A549 (cell line): ENCODE results near the gene BCORL1.

Source experiments
- CBX2 ChIP-seq: fragments of 200-600 bp; sonication (generic); IDR thresholded peaks from 2 replicates; pipeline ENCODE4 v1.6.1; 2016; ENCODE audit warnings: low read depth, mild to moderate bottlenecking, borderline replicate concordance
- CEBPB ChIP-seq, 2 experiments: fragments of >200 bp in 1 of 2; sonication (Bioruptor Twin) in 1 of 2; formaldehyde crosslinking in 1 of 2; IDR thresholded peaks; 2 replicates each; pipeline ENCODE4 v1.6.1; 2012 to 2016
- EP300 ChIP-seq, 2 experiments: fragments of >200 bp; sonication (Bioruptor Twin); formaldehyde crosslinking; IDR thresholded peaks; 2 replicates in 1 of 2; 3 replicates in 1 of 2; pipeline ENCODE4 v1.6.1; 2016 to 2017
- FOXS1 ChIP-seq: fragments of 250-450 bp; sonication (Bioruptor Pico); IDR thresholded peaks from 2 replicates; pipeline ENCODE4 v1.5.0; 2020; ENCODE audit warnings: mild to moderate bottlenecking, moderate library complexity
- HDAC2 ChIP-seq: fragments of 200-600 bp; sonication (generic); IDR thresholded peaks from 2 replicates; pipeline ENCODE4 v1.6.1; 2016
- JUN ChIP-seq, 2 experiments: fragments of >200 bp; sonication (Bioruptor Twin); formaldehyde crosslinking; IDR thresholded peaks; 2 replicates in 1 of 2; 3 replicates in 1 of 2; pipeline ENCODE4 v1.6.1; 2016 to 2017
- NPAS2 ChIP-seq: fragments of 250-450 bp; sonication (Bioruptor Pico); IDR thresholded peaks from 2 replicates; pipeline ENCODE4 v1.8.0; 2022; ENCODE audit warnings: mild to moderate bottlenecking, moderate library complexity, borderline replicate concordance
- POLR2A ChIP-seq: IDR thresholded peaks from 2 replicates; pipeline ENCODE4 v1.6.1; 2012; ENCODE audit warnings: mild to moderate bottlenecking, low read length
- RAD21 ChIP-seq, 2 experiments: fragments of >200 bp in 1 of 2; sonication (Bioruptor Twin) in 1 of 2; formaldehyde crosslinking in 1 of 2; IDR thresholded peaks in 1 of 2; conservative IDR thresholded peaks in 1 of 2; 2 replicates in 1 of 2; 3 replicates in 1 of 2; pipeline ENCODE4 v1.6.1; 2012 to 2018; ENCODE audit warnings: inconsistent platforms in 1 of 2
- SREBF2 ChIP-seq: fragments of 450-650 bp; IDR thresholded peaks from 2 replicates; pipeline ENCODE4 v1.6.1; 2014; ENCODE audit warnings: mild to moderate bottlenecking, moderate library complexity
- TF ChIP-seq, protein P1 (sequence below): fragments of >200 bp; sonication (Bioruptor Twin); formaldehyde crosslinking; IDR thresholded peaks from 3 replicates; pipeline ENCODE4 v1.5.1; 2016
- TF ChIP-seq, protein P2 (sequence below): fragments of >200 bp; sonication (Bioruptor Twin); formaldehyde crosslinking; IDR thresholded peaks from 2 replicates; pipeline ENCODE4 v1.6.1; 2016

DNA sequence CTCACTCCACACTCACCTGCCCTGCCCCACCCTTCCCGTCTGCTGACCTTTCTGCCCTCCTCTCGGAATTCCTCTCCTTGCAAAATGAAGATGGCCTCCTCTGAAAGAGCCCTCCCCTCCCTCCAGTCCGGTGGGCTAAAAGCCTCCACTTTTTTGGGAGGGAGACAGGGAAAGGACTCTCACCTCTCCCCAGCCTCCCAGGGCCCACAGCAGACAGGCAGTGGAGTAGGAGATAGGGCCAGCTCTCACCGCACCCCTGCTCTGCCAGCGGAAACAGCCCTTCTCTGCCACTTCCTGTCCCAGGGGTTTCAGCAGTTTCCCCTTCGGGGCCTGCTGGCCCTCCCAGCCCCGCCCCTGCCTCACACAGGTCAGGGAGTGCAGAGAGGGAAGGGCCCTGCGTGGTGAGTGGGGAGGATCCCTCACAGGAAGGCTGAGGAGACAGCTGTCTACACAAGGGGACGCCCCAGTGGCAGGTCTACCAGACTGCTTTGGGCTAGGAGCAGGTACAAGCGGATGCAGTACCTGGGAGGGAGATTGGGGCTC is 109.6 kb downstream of the BCORL1 start:
- TF ChIP-seq, protein P1, sequence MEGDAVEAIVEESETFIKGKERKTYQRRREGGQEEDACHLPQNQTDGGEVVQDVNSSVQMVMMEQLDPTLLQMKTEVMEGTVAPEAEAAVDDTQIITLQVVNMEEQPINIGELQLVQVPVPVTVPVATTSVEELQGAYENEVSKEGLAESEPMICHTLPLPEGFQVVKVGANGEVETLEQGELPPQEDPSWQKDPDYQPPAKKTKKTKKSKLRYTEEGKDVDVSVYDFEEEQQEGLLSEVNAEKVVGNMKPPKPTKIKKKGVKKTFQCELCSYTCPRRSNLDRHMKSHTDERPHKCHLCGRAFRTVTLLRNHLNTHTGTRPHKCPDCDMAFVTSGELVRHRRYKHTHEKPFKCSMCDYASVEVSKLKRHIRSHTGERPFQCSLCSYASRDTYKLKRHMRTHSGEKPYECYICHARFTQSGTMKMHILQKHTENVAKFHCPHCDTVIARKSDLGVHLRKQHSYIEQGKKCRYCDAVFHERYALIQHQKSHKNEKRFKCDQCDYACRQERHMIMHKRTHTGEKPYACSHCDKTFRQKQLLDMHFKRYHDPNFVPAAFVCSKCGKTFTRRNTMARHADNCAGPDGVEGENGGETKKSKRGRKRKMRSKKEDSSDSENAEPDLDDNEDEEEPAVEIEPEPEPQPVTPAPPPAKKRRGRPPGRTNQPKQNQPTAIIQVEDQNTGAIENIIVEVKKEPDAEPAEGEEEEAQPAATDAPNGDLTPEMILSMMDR = no peak
- TF ChIP-seq JUN (IDR thresholded peaks at IDR 0.05) (no peak), NPAS2 (no peak), EP300 (IDR thresholded peaks at IDR 0.05) (no peak), FOXS1 (CRISPR knock-in tag) (no peak), HDAC2 (no peak), CBX2 (no peak), SREBF2 (no peak), POLR2A (no peak), CEBPB (IDR thresholded peaks at IDR 0.05) (no peak), RAD21 (conservative IDR thresholded peaks at IDR 0.05 in 1 of 2, IDR thresholded peaks at IDR 0.05 in 1 of 2) (no peak)
- TF ChIP-seq, protein P2, sequence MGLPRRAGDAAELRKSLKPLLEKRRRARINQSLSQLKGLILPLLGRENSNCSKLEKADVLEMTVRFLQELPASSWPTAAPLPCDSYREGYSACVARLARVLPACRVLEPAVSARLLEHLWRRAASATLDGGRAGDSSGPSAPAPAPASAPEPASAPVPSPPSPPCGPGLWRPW = no peak
